K562 (cell line): Measurements from ENCODE around the gene IQCM. TPM values are rescaled to one million over a fixed set of nuclear protein-coding genes. Genes with fewer than 3 reads are reported as not detected.

ENCODE experiments used
- ATAC-seq: fragments of 200-7000 bp; cut with Tn5 transposase; 3 replicates; pipeline ENCODE4 v1.9.1; 2020; ENCODE audit warnings: moderate library complexity
- BruUV-seq: library from RNA; stranded (reverse); fragments of 400-500 nt; replicated peaks from 2 replicates; lab custom pipeline; 2021; lab: Mats Ljungman, UMichigan
- CTCF ChIA-PET: fragments of 300-600 bp; formaldehyde crosslinking; extraction: SDS; loops from one replicate; lab custom pipeline; 2021; ENCODE audit warnings: low intra/inter-chr PET ratio; lab: Yijun Ruan, JAX
- POLR2A ChIA-PET: fragments of 300-600, 350-650 bp; sonication (Branson Sonifier 250); formaldehyde crosslinking; extraction: SDS; loops from one replicate; lab custom pipeline; 2021; ENCODE audit warnings: antibody characterized with exemption, inconsistent platforms; lab: Yijun Ruan, JAX
- DNase-seq, 4 experiments: peaks; one replicate each; pipeline versions ENCODE4 v3.0.0 to v3.0.0-alpha.2; 2011 to 2018; ENCODE audit warnings: low spot score in 3 of 4, mixed read lengths in 3 of 4; ENCODE audit errors: extremely low read depth in 1 of 4
- FAIRE-seq: peaks from 2 replicates; lab custom pipeline; 2011; peaks lifted over from hg19 to GRCh38; lab: Jason Lieb, UNC
- H2AFZ ChIP-seq: 2 replicates; pipeline ENCODE4 v1.6.0; 2011; ENCODE audit warnings: low read depth, low read length, control low read depth, inconsistent platforms
- H3K27ac ChIP-seq: fragments of 200-600 bp; 3 replicates; pipeline ENCODE4 v1.8.0; 2011; ENCODE audit warnings: low read depth, mild to moderate bottlenecking, control low read depth, inconsistent platforms, low read length, moderate library complexity, mixed read lengths; ENCODE audit errors: extremely low read depth
- H3K27me3 ChIP-seq, 2 experiments: fragments of 300-600 bp in 1 of 2; 2 replicates in 1 of 2; 3 replicates in 1 of 2; pipeline versions ENCODE4 v1.6.0 to v1.8.0; 2011; ENCODE audit warnings: inconsistent platforms in 2 of 2, low read length in 2 of 2, mild to moderate bottlenecking in 1 of 2, mixed read lengths in 1 of 2, moderate library complexity in 1 of 2; ENCODE audit not compliant: control insufficient read depth in 2 of 2, insufficient read depth in 2 of 2
- H3K36me3 ChIP-seq: fragments of 300-600 bp; 3 replicates; pipeline ENCODE4 v1.8.0; 2011; ENCODE audit warnings: mild to moderate bottlenecking, low read length, inconsistent platforms; ENCODE audit not compliant: control insufficient read depth, insufficient read depth
- H3K4me1 ChIP-seq, 2 experiments: fragments of 200-600 bp in 1 of 2; replicated peaks in 1 of 2; 2 replicates in 1 of 2; 3 replicates in 1 of 2; pipeline versions ENCODE4 v1.5.1 to v1.8.0; 2011; ENCODE audit warnings: inconsistent platforms in 2 of 2, low read length in 2 of 2, mild to moderate bottlenecking in 1 of 2, mixed read lengths in 1 of 2, moderate library complexity in 1 of 2; ENCODE audit not compliant: control insufficient read depth in 2 of 2, insufficient read depth in 2 of 2
- H3K4me2 ChIP-seq: 2 replicates; pipeline ENCODE4 v1.6.1; 2011; ENCODE audit warnings: low read length, control low read depth, inconsistent platforms, mixed read lengths; ENCODE audit not compliant: insufficient read depth
- H3K4me3 ChIP-seq: fragments of 200-600 bp; sonication (generic), shearing (Covaris generic); 2 replicates; pipeline ENCODE4 v1.5.1; 2016; ENCODE audit warnings: control low read depth, inconsistent platforms
- H3K79me2 ChIP-seq: fragments of 200-600 bp; 3 replicates; pipeline ENCODE4 v1.8.0; 2011; ENCODE audit warnings: low read length, inconsistent platforms; ENCODE audit not compliant: control insufficient read depth, insufficient read depth
- H3K9ac ChIP-seq, 2 experiments: 2 replicates each; pipeline versions ENCODE4 v1.6.0 to v1.6.1; 2011; ENCODE audit warnings: low read depth in 2 of 2, low read length in 2 of 2, control low read depth in 1 of 2, inconsistent platforms in 1 of 2, mild to moderate bottlenecking in 1 of 2, mixed read lengths in 1 of 2; ENCODE audit not compliant: insufficient read depth in 1 of 2
- H3K9me1 ChIP-seq: one replicate; pipeline ENCODE4 v1.6.0; 2011; ENCODE audit warnings: inconsistent platforms, mild to moderate bottlenecking, low read length, moderate library complexity; ENCODE audit not compliant: control insufficient read depth, insufficient read depth
- H3K9me3 ChIP-seq: replicated peaks from 2 replicates; pipeline ENCODE4 v1.5.1; 2011; ENCODE audit warnings: low read depth, low read length, inconsistent platforms; ENCODE audit not compliant: control insufficient read depth, insufficient read depth
- H4K20me1 ChIP-seq: replicated peaks from 2 replicates; pipeline ENCODE4 v1.6.1; 2011; ENCODE audit warnings: low read length, inconsistent platforms, mixed read lengths; ENCODE audit not compliant: control insufficient read depth, insufficient read depth
- CREM ChIP-seq: IDR thresholded peaks from 2 replicates; pipeline ENCODE4 v1.6.1; 2014; ENCODE audit warnings: antibody characterized with exemption, low read depth
- HCFC1 ChIP-seq: IDR thresholded peaks from 2 replicates; pipeline ENCODE4 v1.6.1; 2012; ENCODE audit warnings: low read depth, low read length, improper control_type of control experiment
- MTA2 ChIP-seq: fragments of 450-650 bp; IDR thresholded peaks from 2 replicates; pipeline ENCODE4 v1.6.1; 2016; ENCODE audit warnings: low read depth
- WGBS: fragments of 100-300 bp; shearing (Covaris generic); methylation state at CpG from one replicate; pipeline ENCODE4 v1.1.6; 2016; ENCODE audit warnings: low coverage, mixed read lengths; ENCODE audit not compliant: insufficient coverage; ENCODE audit errors: missing lambda C conversion rate; 5-methylcytosine and 5-hydroxymethylcytosine counted together
- in situ Hi-C: fragments of 300-500 bp; cut with MboI; formaldehyde crosslinking; loops from 4 replicates; pipeline ENCODE4 v1.15.0; 2018; ENCODE audit warnings: inconsistent platforms, mixed read lengths
- intact Hi-C: fragments of 100-400 bp; cut with micrococcal nuclease; formaldehyde crosslinking; loops from 2 replicates; pipeline ENCODE4 v1.14.2; 2022
- polyA plus RNA-seq, 8 experiments: library from polyadenylated mRNA; depleted of rRNA in 4 of 8; stranded (reverse) in 5 of 8; unstranded in 3 of 8; fragments of >200 nt; fragmentation: Nextera tagmentation in 2 of 8; fragmentation: Illumina TruSeq in 1 of 8; extraction: Ambion mirVana in 2 of 8; extraction: Trizol in 1 of 8; gene quantifications; 2 replicates each; pipeline versions ENCODE4 v1.2.1 to v1.2.3, GENCODE V29; 2011 to 2014; ENCODE audit warnings: inconsistent platforms in 1 of 8, missing spikeins in 1 of 8
- total RNA-seq, 7 experiments: library from RNA; depleted of rRNA in 6 of 7; stranded (reverse); fragments of >200 nt in 6 of 7; fragmentation: Illumina TruSeq in 2 of 7; extraction: Trizol in 2 of 7; gene quantifications; 2 replicates each; pipeline versions ENCODE4 v1.2.1 to v1.2.3, GENCODE V29; 2011 to 2021; ENCODE audit warnings: low replicate concordance in 1 of 7
- TF ChIP-seq, protein P1 (sequence below): fragments of 250-450 bp; sonication (Bioruptor Pico); IDR thresholded peaks from 2 replicates; pipeline ENCODE4 v1.5.0; 2022; ENCODE audit warnings: mild to moderate bottlenecking
- TF ChIP-seq, protein P2 (sequence below): fragments of 450-650 bp; formaldehyde crosslinking; IDR thresholded peaks from 2 replicates; pipeline ENCODE4 v1.4.0; 2022; ENCODE audit warnings: missing genetic modification characterization
- TF ChIP-seq, protein P3 (sequence below): fragments of 200-800 bp; sonication (Bioruptor generic); IDR thresholded peaks from 2 replicates; pipeline ENCODE4 v1.6.1; 2017; ENCODE audit warnings: missing genetic modification characterization, missing compliant biosample characterization
- TF ChIP-seq, protein P4 (sequence below): fragments of 450-650 bp; formaldehyde crosslinking; IDR thresholded peaks from 2 replicates; pipeline ENCODE4 v1.4.0; 2022; ENCODE audit warnings: missing genetic modification characterization

Gene IQCM
- total and polyA plus RNA-seq, 9 of the 15 experiments (the other 6 are each of a cell fraction or from before 2014, with no cell fraction given), result not detected

DNA sequence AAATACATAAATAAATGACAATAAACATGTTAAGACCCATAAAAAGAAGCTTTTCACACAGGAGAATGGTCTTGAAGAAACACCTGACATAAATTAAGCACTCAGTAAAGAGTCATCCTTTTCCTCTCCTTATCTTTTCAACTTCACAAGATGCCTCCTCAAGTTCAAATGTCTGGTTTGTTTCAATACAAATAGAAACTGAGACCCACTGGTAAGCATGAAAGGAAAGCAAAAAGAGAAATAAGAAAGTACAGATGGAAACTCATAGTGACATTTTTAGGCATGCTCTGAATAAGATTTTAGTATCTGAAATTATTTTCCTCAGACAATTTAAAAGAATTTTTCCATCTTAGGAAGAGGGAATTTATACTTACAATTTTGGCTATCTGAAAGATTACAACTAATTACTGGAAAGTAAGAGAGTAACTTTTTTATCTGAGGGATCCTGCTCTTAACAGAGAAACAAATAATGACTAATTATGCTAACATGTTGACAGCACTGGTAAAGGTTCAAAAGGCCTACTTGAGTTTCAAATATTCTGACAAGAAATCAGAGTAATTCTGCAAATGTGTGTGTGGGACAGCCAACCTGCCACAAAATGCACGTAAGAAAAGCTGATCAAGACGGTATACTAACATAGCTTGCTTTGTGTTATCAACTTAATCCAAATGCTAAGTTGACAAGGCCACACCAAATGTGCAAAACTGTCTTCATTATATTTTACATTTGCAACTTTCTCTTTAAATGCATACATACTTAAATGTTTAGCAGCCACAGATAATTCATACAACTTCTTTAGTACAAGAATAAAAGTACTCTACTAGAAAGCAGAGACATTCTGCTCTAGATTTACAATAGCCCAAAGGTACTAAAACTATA, 113.0 kb downstream of the IQCM start:
- no peak overlapping the region for H3K9ac ChIP-seq
- ATAC-seq (no peak), DNase-seq (no peak), FAIRE-seq (no peak)
- no peak overlapping the region for H3K27ac ChIP-seq
- H3K9me3 ChIP-seq, result no peaks in the 10 kb centered on the region
- BruUV-seq, result no TSS peak
- H4K20me1 ChIP-seq, result no peaks in the 10 kb centered on the region
- H3K4me2 ChIP-seq, result no peak overlapping the region
- 0% methylated on average over 2 of the region's 2 CpGs for WGBS
- in situ Hi-C loops, result no loop called here
- POLR2A ChIA-PET, result no interaction called here
- H3K36me3 ChIP-seq, result no peaks in the 10 kb centered on the region
- CTCF ChIA-PET, result no interaction called here
- intact Hi-C loops, result no loop called here
- no peaks in the 10 kb centered on the region for H3K4me1 ChIP-seq
- H2AFZ ChIP-seq, result no peak overlapping the region
- H3K4me3 ChIP-seq, result no peak overlapping the region
- H3K79me2 ChIP-seq, result no peaks in the 10 kb centered on the region
- TF ChIP-seq MTA2 (no peak), CREM (no peak), HCFC1 (no peak)
- TF ChIP-seq, protein P1, sequence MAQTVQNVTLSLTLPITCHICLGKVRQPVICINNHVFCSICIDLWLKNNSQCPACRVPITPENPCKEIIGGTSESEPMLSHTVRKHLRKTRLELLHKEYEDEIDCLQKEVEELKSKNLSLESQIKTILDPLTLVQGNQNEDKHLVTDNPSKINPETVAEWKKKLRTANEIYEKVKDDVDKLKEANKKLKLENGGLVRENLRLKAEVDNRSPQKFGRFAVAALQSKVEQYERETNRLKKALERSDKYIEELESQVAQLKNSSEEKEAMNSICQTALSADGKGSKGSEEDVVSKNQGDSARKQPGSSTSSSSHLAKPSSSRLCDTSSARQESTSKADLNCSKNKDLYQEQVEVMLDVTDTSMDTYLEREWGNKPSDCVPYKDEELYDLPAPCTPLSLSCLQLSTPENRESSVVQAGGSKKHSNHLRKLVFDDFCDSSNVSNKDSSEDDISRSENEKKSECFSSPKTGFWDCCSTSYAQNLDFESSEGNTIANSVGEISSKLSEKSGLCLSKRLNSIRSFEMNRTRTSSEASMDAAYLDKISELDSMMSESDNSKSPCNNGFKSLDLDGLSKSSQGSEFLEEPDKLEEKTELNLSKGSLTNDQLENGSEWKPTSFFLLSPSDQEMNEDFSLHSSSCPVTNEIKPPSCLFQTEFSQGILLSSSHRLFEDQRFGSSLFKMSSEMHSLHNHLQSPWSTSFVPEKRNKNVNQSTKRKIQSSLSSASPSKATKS (CRISPR knock-in tag), result no peak
- TF ChIP-seq, protein P2, sequence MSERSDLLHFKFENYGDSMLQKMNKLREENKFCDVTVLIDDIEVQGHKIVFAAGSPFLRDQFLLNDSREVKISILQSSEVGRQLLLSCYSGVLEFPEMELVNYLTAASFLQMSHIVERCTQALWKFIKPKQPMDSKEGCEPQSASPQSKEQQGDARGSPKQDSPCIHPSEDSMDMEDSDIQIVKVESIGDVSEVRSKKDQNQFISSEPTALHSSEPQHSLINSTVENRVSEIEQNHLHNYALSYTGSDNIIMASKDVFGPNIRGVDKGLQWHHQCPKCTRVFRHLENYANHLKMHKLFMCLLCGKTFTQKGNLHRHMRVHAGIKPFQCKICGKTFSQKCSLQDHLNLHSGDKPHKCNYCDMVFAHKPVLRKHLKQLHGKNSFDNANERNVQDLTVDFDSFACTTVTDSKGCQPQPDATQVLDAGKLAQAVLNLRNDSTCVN, result no peak
- TF ChIP-seq, protein P3, sequence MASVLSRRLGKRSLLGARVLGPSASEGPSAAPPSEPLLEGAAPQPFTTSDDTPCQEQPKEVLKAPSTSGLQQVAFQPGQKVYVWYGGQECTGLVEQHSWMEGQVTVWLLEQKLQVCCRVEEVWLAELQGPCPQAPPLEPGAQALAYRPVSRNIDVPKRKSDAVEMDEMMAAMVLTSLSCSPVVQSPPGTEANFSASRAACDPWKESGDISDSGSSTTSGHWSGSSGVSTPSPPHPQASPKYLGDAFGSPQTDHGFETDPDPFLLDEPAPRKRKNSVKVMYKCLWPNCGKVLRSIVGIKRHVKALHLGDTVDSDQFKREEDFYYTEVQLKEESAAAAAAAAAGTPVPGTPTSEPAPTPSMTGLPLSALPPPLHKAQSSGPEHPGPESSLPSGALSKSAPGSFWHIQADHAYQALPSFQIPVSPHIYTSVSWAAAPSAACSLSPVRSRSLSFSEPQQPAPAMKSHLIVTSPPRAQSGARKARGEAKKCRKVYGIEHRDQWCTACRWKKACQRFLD, result no peak
- TF ChIP-seq, protein P4, sequence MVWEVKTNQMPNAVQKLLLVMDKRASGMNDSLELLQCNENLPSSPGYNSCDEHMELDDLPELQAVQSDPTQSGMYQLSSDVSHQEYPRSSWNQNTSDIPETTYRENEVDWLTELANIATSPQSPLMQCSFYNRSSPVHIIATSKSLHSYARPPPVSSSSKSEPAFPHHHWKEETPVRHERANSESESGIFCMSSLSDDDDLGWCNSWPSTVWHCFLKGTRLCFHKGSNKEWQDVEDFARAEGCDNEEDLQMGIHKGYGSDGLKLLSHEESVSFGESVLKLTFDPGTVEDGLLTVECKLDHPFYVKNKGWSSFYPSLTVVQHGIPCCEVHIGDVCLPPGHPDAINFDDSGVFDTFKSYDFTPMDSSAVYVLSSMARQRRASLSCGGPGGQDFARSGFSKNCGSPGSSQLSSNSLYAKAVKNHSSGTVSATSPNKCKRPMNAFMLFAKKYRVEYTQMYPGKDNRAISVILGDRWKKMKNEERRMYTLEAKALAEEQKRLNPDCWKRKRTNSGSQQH, result no peak
- no peaks in the 10 kb centered on the region for H3K27me3 ChIP-seq
- H3K9me1 ChIP-seq, result no peaks in the 10 kb centered on the region
